ENCODE measurements around the gene DPH7. TPM values are rescaled to one million over a fixed set of nuclear protein-coding genes. Genes with fewer than 3 reads are reported as not detected.
"Not testable (repeated sequence)": the region's sequence is repeated elsewhere in the genome, so short reads cannot be mapped to it uniquely, and the experiment has no call there.

Gene DPH7
- total RNA-seq, 1 donor from 2014 or later, result 31.9 TPM

- no peak for DNase-seq (ENCODE audit: extremely low read depth, low read depth, low spot score)
Measured at GRCh38 chr9:137522746-137523455, 55.8 kb downstream of the DPH7 start.

- no peak for DNase-seq (ENCODE audit: extremely low read depth, low read depth, low spot score)
Measured at GRCh38 chr9:137521405-137521985, 57.2 kb downstream of the DPH7 start.

- DNase-seq (ENCODE audit: extremely low read depth, low read depth, low spot score), result no peak
Measured at GRCh38 chr9:137520614-137521404, 57.9 kb downstream of the DPH7 start.

GRCh38 chr9:137519553-137519952 lies 59.2 kb downstream of the DPH7 start:
- DNase-seq (ENCODE audit: extremely low read depth, low read depth, low spot score), result no peak

GRCh38 chr9:137518661-137519459 lies 59.9 kb downstream of the DPH7 start:
- not testable (repeated sequence) for DNase-seq (ENCODE audit: extremely low read depth, low read depth, low spot score)

- no peak for DNase-seq (ENCODE audit: extremely low read depth, low read depth, low spot score)
Measured at GRCh38 chr9:137516144-137516917, 62.4 kb downstream of the DPH7 start.

GRCh38 chr9:137515338-137515724 lies 63.4 kb downstream of the DPH7 start:
- DNase-seq (ENCODE audit: extremely low read depth, low read depth, low spot score), result no peak

GRCh38 chr9:137514691-137515337 lies 63.9 kb downstream of the DPH7 start:
- no peak for DNase-seq (ENCODE audit: extremely low read depth, low read depth, low spot score)

- not testable (repeated sequence) for DNase-seq (ENCODE audit: extremely low read depth, low read depth, low spot score)
Measured at GRCh38 chr9:137513801-137514570, 64.7 kb downstream of the DPH7 start.

GRCh38 chr9:137513136-137513535 lies 65.6 kb downstream of the DPH7 start:
- DNase-seq (ENCODE audit: extremely low read depth, low read depth, low spot score), result not testable (repeated sequence)

- no peak for DNase-seq (ENCODE audit: extremely low read depth, low read depth, low spot score)
Measured at GRCh38 chr9:137511758-137512463, 66.8 kb downstream of the DPH7 start.

GRCh38 chr9:137511126-137511525 lies 67.6 kb downstream of the DPH7 start:
- DNase-seq (ENCODE audit: extremely low read depth, low read depth, low spot score), result not testable (repeated sequence)

GRCh38 chr9:137509198-137509597 lies 69.5 kb downstream of the DPH7 start:
- DNase-seq (ENCODE audit: extremely low read depth, low read depth, low spot score), result no peak

- no peak for DNase-seq (ENCODE audit: extremely low read depth, low read depth, low spot score)
Measured at GRCh38 chr9:137506702-137507171, 72.0 kb downstream of the DPH7 start.

- DNase-seq (ENCODE audit: extremely low read depth, low read depth, low spot score), result no peak
Measured at GRCh38 chr9:137506274-137506673, 72.5 kb downstream of the DPH7 start.

GRCh38 chr9:137505421-137506140 lies 73.1 kb downstream of the DPH7 start:
- DNase-seq (ENCODE audit: extremely low read depth, low read depth, low spot score), result no peak
